Measurements from ENCODE around the gene NLRC5.
"Not testable (repeated sequence)": the region's sequence is repeated elsewhere in the genome, so short reads cannot be mapped to it uniquely, and the experiment has no call there.

The NLRC5 gene

GRCh38 chr16:57100445-57100844 lies 111.1 kb downstream of the NLRC5 start:
- no peak for DNase-seq (ENCODE audit: low read depth)

- no peak for DNase-seq (ENCODE audit: low read depth)
Observed at GRCh38 chr16:57102888-57103851, 113.8 kb downstream of the NLRC5 start.

- no peak for DNase-seq (ENCODE audit: low read depth)
Observed at GRCh38 chr16:57104706-57105105, 115.3 kb downstream of the NLRC5 start.

- no peak for DNase-seq (ENCODE audit: low read depth)
Observed at GRCh38 chr16:57105184-57105583, 115.8 kb downstream of the NLRC5 start.

GRCh38 chr16:57106767-57107166 lies 117.4 kb downstream of the NLRC5 start:
- DNase-seq (ENCODE audit: low read depth), result no peak

GRCh38 chr16:57107321-57107922 lies 118.1 kb downstream of the NLRC5 start:
- no peak for DNase-seq (ENCODE audit: low read depth)

- DNase-seq (ENCODE audit: low read depth), result no peak
Observed at GRCh38 chr16:57108432-57108831, 119.1 kb downstream of the NLRC5 start.

- not testable (repeated sequence) for DNase-seq (ENCODE audit: low read depth)
Observed at GRCh38 chr16:57109259-57110105, 120.1 kb downstream of the NLRC5 start.

DNA sequence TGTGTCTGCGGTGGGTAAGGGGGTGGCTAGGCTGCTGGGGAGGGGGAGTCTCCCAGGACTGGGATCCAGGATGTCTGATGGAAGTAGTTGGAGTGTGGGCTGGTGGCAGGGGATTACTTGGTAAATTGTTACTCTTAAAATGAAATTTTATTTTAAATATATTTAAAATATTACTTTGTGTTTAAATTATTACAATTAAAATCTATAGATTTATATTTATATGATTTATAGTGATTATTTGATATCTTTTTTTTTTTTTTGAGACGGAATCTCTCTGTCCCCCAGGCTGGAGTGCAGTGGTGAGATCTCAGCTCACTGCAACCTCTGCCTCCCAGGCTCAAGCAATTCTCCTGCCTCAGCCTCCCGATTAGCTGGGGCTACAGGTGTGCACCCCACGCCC lies 121.6 kb downstream of the NLRC5 start:
- no peak for DNase-seq (ENCODE audit: low read depth)

DNA sequence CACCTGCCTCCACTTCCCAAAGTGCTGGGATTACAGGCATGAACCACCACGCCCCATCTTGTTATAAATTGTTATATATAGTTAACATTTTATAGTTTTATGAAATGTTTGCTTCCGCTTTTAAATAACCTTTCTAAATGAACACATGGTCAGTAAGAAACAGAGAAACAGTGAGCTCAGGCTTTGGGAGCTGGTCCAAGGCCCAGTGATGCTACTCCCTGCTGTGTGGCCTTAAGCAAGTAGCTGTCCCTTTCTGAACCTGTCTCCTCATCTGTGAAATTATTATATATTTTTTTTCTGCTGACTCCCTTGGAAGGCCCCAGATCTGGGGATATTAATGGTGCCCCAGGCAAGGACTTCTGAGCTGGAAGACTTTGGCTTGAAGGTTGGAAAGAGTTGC lies 122.1 kb downstream of the NLRC5 start:
- no peak for DNase-seq (ENCODE audit: low read depth)

DNA sequence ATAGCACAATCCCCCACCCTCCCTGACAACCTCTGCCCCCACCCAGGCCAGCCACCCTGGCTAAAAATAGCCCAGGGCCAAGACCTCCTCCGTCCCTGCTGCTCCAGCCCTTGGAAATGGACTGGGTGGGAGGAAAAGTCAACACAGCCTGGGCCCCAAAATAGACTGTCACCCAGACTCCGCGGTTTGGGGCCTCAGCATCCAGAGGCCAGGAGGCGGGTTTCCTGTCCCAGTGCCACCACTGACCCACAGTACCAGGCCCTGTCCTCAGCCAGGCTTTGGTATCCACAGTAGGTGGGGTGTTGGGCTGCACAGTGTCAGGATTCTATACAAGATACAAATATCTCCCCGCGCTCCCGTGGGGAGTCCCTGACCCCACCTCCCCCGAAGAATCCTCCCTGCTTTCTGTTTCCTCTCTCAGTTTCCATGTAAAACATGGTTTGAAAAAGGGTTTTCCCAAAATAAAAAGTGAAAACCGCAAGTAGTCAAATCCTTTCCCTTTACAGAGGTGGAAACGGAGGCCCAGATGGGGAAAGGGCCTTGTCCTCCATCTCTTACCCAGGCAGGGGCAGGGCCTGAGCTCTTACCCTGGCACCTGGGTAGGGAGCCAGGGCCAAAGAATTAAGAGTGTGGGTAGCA lies 123.2 kb downstream of the NLRC5 start:
- DNase-seq (ENCODE audit: low read depth), result no peak

GRCh38 chr16:57113042-57113453 lies 123.7 kb downstream of the NLRC5 start:
- DNase-seq (ENCODE audit: low read depth), result no peak

- no peak for DNase-seq (ENCODE audit: low read depth)
Observed at GRCh38 chr16:57113664-57114063, 124.3 kb downstream of the NLRC5 start.

- DNase-seq (ENCODE audit: low read depth), result no peak
Observed at GRCh38 chr16:57115168-57115513, 125.8 kb downstream of the NLRC5 start.

GRCh38 chr16:57115514-57116182 lies 126.3 kb downstream of the NLRC5 start:
- no peak for DNase-seq (ENCODE audit: low read depth)

GRCh38 chr16:57118461-57119084 lies 129.2 kb downstream of the NLRC5 start:
- no peak for DNase-seq (ENCODE audit: low read depth)

GRCh38 chr16:57123216-57123973 lies 134.0 kb downstream of the NLRC5 start:
- DNase-seq (ENCODE audit: low read depth), result no peak

DNA sequence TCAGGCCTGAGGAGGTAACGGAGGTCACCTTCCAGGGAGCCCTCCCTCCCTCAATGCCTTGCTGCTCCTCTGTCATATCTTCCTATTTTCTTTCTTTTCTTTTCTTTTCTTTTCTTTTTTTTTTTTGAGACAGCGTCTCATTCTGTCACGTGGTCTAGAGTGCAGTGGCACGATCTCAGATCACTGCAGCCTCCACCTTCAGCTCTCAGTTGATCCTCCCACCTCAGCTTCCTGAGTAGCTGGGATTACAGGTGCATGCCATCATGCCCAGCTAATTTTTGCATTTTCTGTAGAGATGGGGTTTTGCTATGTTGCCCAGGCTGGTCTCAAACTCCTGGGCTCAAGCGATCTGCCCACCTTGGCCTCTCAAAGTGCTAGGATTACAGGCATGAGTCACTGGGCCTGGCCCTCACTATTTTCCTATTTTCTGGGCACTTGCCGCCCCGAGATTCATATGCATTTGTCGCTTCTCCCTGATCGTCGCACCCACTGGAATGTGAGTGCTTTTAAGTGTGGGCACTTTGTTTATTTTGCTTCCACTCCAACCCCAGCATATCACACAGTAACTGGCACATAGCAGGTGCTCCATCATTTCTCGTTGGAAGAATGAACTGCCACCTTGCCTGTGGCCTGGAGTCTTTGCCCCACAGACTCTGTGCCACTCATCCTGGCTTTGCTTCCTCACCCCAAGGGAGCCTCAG lies 134.8 kb downstream of the NLRC5 start:
- no peak for DNase-seq (ENCODE audit: low read depth)

GRCh38 chr16:57125376-57125775 lies 136.0 kb downstream of the NLRC5 start:
- no peak for DNase-seq (ENCODE audit: low read depth)

GRCh38 chr16:57125969-57126368 lies 136.6 kb downstream of the NLRC5 start:
- no peak for DNase-seq (ENCODE audit: low read depth)
